SJCRH30 (cell line): ENCODE data around the gene SLC12A4. TPM values are rescaled to one million over a fixed set of nuclear protein-coding genes. Genes with fewer than 3 reads are reported as not detected.
"Not testable (repeated sequence)": the region's sequence is repeated elsewhere in the genome, so short reads cannot be mapped to it uniquely, and the experiment has no call there.

Experiments used
- DNase-seq, 2 experiments: peaks; one replicate each; pipeline ENCODE4 v3.0.0-alpha.2; 2015 to 2020
- H3K27ac ChIP-seq: fragments of 250-450 bp; sonication (Bioruptor Pico); 2 replicates; pipeline ENCODE4 v1.5.1; 2020; ENCODE audit warnings: mild to moderate bottlenecking, moderate library complexity
- H3K27me3 ChIP-seq: fragments of 250-450 bp; sonication (Bioruptor Pico); 2 replicates; pipeline ENCODE4 v1.5.1; 2020; ENCODE audit warnings: mild to moderate bottlenecking, moderate library complexity
- H3K36me3 ChIP-seq: fragments of 250-450 bp; sonication (Bioruptor Pico); 2 replicates; pipeline ENCODE4 v1.5.1; 2020; ENCODE audit warnings: mild to moderate bottlenecking, moderate library complexity
- H3K4me1 ChIP-seq: fragments of 250-450 bp; sonication (Bioruptor Pico); 2 replicates; pipeline ENCODE4 v1.5.1; 2020; ENCODE audit warnings: mild to moderate bottlenecking, moderate library complexity
- H3K4me3 ChIP-seq: fragments of 250-450 bp; sonication (Bioruptor Pico); 2 replicates; pipeline ENCODE4 v1.5.1; 2020; ENCODE audit warnings: mild to moderate bottlenecking, moderate library complexity
- H3K9me3 ChIP-seq: fragments of 250-450 bp; sonication (Bioruptor Pico); replicated peaks from 2 replicates; pipeline ENCODE4 v1.5.1; 2020; ENCODE audit warnings: mild to moderate bottlenecking, moderate library complexity
- total RNA-seq: library from RNA; depleted of rRNA; stranded (reverse); fragments of >200 nt; shearing (Covaris generic); gene quantifications from 2 replicates; pipeline ENCODE4 v1.2.3, GENCODE V29; 2014

SLC12A4 gene
- total RNA-seq, 1 experiment from 2014 or later, result 15.1 TPM

- DNase-seq, H3K27ac ChIP-seq: not testable (repeated sequence)
These were observed 25.6 kb upstream of the SLC12A4 start for GRCh38 chr16:67994040-67994408.

GRCh38 chr16:67993207-67994039 lies 25.0 kb upstream of the SLC12A4 start:
- Histone ChIP-seq H3K27me3 (no peaks in the 10 kb centered on the region), H3K36me3 (no peaks in the 10 kb centered on the region), H3K27ac (no peak overlapping the region), H3K4me1 (no peaks in the 10 kb centered on the region), H3K4me3 (peak overlapping the region; percentile 50), H3K9me3 (no peaks in the 10 kb centered on the region)
- DNase-seq, result peak; percentile 70 to 77

More at GRCh38 chr16:67994040-67994408, 25.6 kb upstream of the SLC12A4 start:
- H3K4me3 ChIP-seq, H3K36me3 ChIP-seq, H3K4me1 ChIP-seq, H3K9me3 ChIP-seq, H3K27me3 ChIP-seq: not testable (repeated sequence)

- no peaks in the 10 kb centered on the region for H3K4me1 ChIP-seq
- H3K36me3 ChIP-seq, result no peaks in the 10 kb centered on the region
- H3K27me3 ChIP-seq, result no peaks in the 10 kb centered on the region
- no peak overlapping the region for H3K4me3 ChIP-seq
- DNase-seq, result no peak
- H3K9me3 ChIP-seq, result no peaks in the 10 kb centered on the region
- no peak overlapping the region for H3K27ac ChIP-seq
These were observed 24.3 kb upstream of the SLC12A4 start for GRCh38 chr16:67992661-67993206.

- Histone ChIP-seq H3K4me1 (no peaks in the 10 kb centered on the region), H3K4me3 (no peak overlapping the region), H3K27ac (no peak overlapping the region), H3K36me3 (no peaks in the 10 kb centered on the region), H3K9me3 (no peaks in the 10 kb centered on the region), H3K27me3 (no peaks in the 10 kb centered on the region)
- no peak for DNase-seq
These were observed 21.6 kb upstream of the SLC12A4 start for GRCh38 chr16:67990018-67990386.

- no peak overlapping the region for H3K27ac ChIP-seq
- no peak for DNase-seq
- H3K36me3 ChIP-seq, result no peaks in the 10 kb centered on the region
- no peaks in the 10 kb centered on the region for H3K27me3 ChIP-seq
- no peaks in the 10 kb centered on the region for H3K4me1 ChIP-seq
- H3K4me3 ChIP-seq, result no peak overlapping the region
- H3K9me3 ChIP-seq, result no peaks in the 10 kb centered on the region
These were observed 21.0 kb upstream of the SLC12A4 start for GRCh38 chr16:67989322-67990017.

GRCh38 chr16:67988675-67989074 lies 20.2 kb upstream of the SLC12A4 start:
- no peaks in the 10 kb centered on the region for H3K4me1 ChIP-seq
- H3K9me3 ChIP-seq, result no peaks in the 10 kb centered on the region
- H3K27ac ChIP-seq, result no peak overlapping the region
- no peak overlapping the region for H3K4me3 ChIP-seq
- no peaks in the 10 kb centered on the region for H3K27me3 ChIP-seq
- no peak for DNase-seq
- H3K36me3 ChIP-seq, result no peaks in the 10 kb centered on the region

- Histone ChIP-seq H3K27me3 (no peaks in the 10 kb centered on the region), H3K9me3 (no peaks in the 10 kb centered on the region), H3K4me3 (no peak overlapping the region), H3K4me1 (no peaks in the 10 kb centered on the region), H3K36me3 (no peaks in the 10 kb centered on the region), H3K27ac (no peak overlapping the region)
- DNase-seq, result no peak
These were observed 19.2 kb upstream of the SLC12A4 start for GRCh38 chr16:67987460-67988160.

- H3K27me3 ChIP-seq, result no peaks in the 10 kb centered on the region
- H3K36me3 ChIP-seq, result no peaks in the 10 kb centered on the region
- no peaks in the 10 kb centered on the region for H3K4me1 ChIP-seq
- H3K9me3 ChIP-seq, result no peaks in the 10 kb centered on the region
- no peak overlapping the region for H3K27ac ChIP-seq
- DNase-seq, result no peak
- H3K4me3 ChIP-seq, result no peak overlapping the region
These were observed 18.5 kb upstream of the SLC12A4 start for GRCh38 chr16:67986949-67987348.

GRCh38 chr16:67982011-67982696 lies 13.7 kb upstream of the SLC12A4 start:
- no peaks in the 10 kb centered on the region for H3K27me3 ChIP-seq
- H3K4me1 ChIP-seq, result no peaks in the 10 kb centered on the region
- no peak overlapping the region for H3K27ac ChIP-seq
- no peak for DNase-seq
- no peaks in the 10 kb centered on the region for H3K9me3 ChIP-seq
- H3K36me3 ChIP-seq, result no peaks in the 10 kb centered on the region
- no peak overlapping the region for H3K4me3 ChIP-seq

- no peak within 1 kb of the TSS for H3K27ac ChIP-seq
- no peaks in the 10 kb centered on the region for H3K4me1 ChIP-seq
- H3K36me3 ChIP-seq, result no peaks in the 10 kb centered on the region
- no peaks in the 10 kb centered on the region for H3K27me3 ChIP-seq
- no peak within 1 kb of the TSS for H3K4me3 ChIP-seq
- H3K9me3 ChIP-seq, result no peaks in the 10 kb centered on the region
- DNase-seq, result no peak
These were observed 11.7 kb upstream of the SLC12A4 start, which contains the start of gene DPEP3 for GRCh38 chr16:67979955-67980678. Gene DPEP3 (minus strand): TSS chr16:67980499. CDS start chr16:67980380, 119 bp downstream.

GRCh38 chr16:67977469-67978227 lies 9.2 kb upstream of the SLC12A4 start:
- Histone ChIP-seq H3K27ac (no peak overlapping the region), H3K9me3 (no peaks in the 10 kb centered on the region), H3K4me1 (no peaks in the 10 kb centered on the region), H3K36me3 (no peaks in the 10 kb centered on the region), H3K4me3 (no peak overlapping the region), H3K27me3 (no peaks in the 10 kb centered on the region)
- DNase-seq, result no peak

GRCh38 chr16:67977005-67977404 lies 8.6 kb upstream of the SLC12A4 start:
- Histone ChIP-seq H3K36me3 (no peaks in the 10 kb centered on the region), H3K4me1 (no peaks in the 10 kb centered on the region), H3K27me3 (no peaks in the 10 kb centered on the region), H3K27ac (no peak overlapping the region), H3K4me3 (no peak overlapping the region), H3K9me3 (no peaks in the 10 kb centered on the region)
- no peak for DNase-seq

- H3K36me3 ChIP-seq, result no peaks in the 10 kb centered on the region
- no peaks in the 10 kb centered on the region for H3K27me3 ChIP-seq
These were observed 7.8 kb upstream of the SLC12A4 start for GRCh38 chr16:67976205-67976604.

More at GRCh38 chr16:67976205-67976604, 7.8 kb upstream of the SLC12A4 start:
- Histone ChIP-seq H3K4me3 (no peak overlapping the region), H3K27ac (no peak overlapping the region), H3K4me1 (no peaks in the 10 kb centered on the region), H3K9me3 (no peaks in the 10 kb centered on the region)
- no peak for DNase-seq
